ENCODE results near the gene SAMD1. TPM values are rescaled to one million over a fixed set of nuclear protein-coding genes. Genes with fewer than 3 reads are reported as not detected.

Gene SAMD1
- total RNA-seq, 1 experiment from 2014 or later = 62.2 TPM

- H3K4me3 ChIP-seq (ENCODE audit: low read length) = no peak overlapping the region
Observed at GRCh38 chr19:14122924-14123323, 32.4 kb upstream of the SAMD1 start.

DNA sequence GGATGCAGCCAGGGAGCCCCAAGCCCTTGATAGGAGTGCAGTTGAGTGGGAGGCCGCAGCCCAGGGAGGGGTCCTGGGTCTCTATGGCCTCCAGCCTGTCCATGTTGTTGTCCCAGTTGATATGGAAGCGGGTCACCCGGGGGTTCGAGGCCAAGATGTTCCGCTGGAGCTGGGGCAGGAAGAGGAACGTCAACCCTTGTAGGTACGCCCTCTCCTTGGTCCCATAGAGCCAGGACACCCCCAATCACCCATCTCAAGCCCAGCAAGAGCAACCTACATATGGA lies 29.9 kb upstream of the SAMD1 start:
- TF ChIP-seq EZH2 (IDR thresholded peaks at IDR 0.05; ENCODE audit: low read length, unreplicated experiment) (no peak), CTCF (conservative IDR thresholded peaks at IDR 0.05; ENCODE audit: low read depth, low read length) (no peak), EZH2phosphoT487 (IDR thresholded peaks at IDR 0.05; ENCODE audit: borderline replicate concordance, low read length) (no peak)
- Histone ChIP-seq H3K4me1 (ENCODE audit: insufficient read depth, low read length) (peaks cover 17% of the 10 kb centered on the region), H2AFZ (ENCODE audit: low read length) (no peak overlapping the region), H3K36me3 (ENCODE audit: low read depth, low read length) (peaks cover 20% of the 10 kb centered on the region; the same call in 1 of the 2 replicates), H3K9me2 (replicated peaks; ENCODE audit: low read length) (no peaks in the 10 kb centered on the region), H3K9ac (ENCODE audit: low read length) (no peak overlapping the region), H4K20me1 (ENCODE audit: low read length) (no peaks in the 10 kb centered on the region), H3K4me2 (ENCODE audit: low read length) (no peak overlapping the region), H3K9me3 (ENCODE audit: low read length) (no peaks in the 10 kb centered on the region), H3F3A (ENCODE audit: low read length, unreplicated experiment) (peaks cover 11% of the 10 kb centered on the region), H3K79me2 (ENCODE audit: low read length) (peaks cover 19% of the 10 kb centered on the region), H3K4me3 (ENCODE audit: low read length) (no peak overlapping the region), H3K27me3 (ENCODE audit: low read length) (no peaks in the 10 kb centered on the region), H3K27ac (ENCODE audit: low read length) (no peak overlapping the region)
- no TSS peak for BruUV-seq (replicated peaks)
- intact Hi-C loops (cut with micrococcal nuclease) = no loop called here
- ChIA-PET CTCF (no interaction called here), POLR2A (ENCODE audit: unreplicated experiment) (no interaction called here)
- DNase-seq (no peak), ATAC-seq (no peak)

More at GRCh38 chr19:14122924-14123323, 32.4 kb upstream of the SAMD1 start:
- Histone ChIP-seq H4K20me1 (ENCODE audit: low read length) (no peaks in the 10 kb centered on the region), H3K36me3 (ENCODE audit: low read depth, low read length) (peaks cover 26% of the 10 kb centered on the region; the same call in 1 of the 2 replicates), H3K9me3 (ENCODE audit: low read length) (no peaks in the 10 kb centered on the region), H3K27me3 (ENCODE audit: low read length) (no peaks in the 10 kb centered on the region), H3K4me1 (ENCODE audit: insufficient read depth, low read length) (peaks cover 7% of the 10 kb centered on the region; the same call in 1 of the 2 replicates), H3K79me2 (ENCODE audit: low read length) (no peaks in the 10 kb centered on the region), H3F3A (ENCODE audit: low read length, unreplicated experiment) (peaks cover 11% of the 10 kb centered on the region), H2AFZ (ENCODE audit: low read length) (no peak overlapping the region), H3K9ac (ENCODE audit: low read length) (no peak overlapping the region), H3K9me2 (replicated peaks; ENCODE audit: low read length) (no peaks in the 10 kb centered on the region), H3K4me2 (ENCODE audit: low read length) (no peak overlapping the region), H3K27ac (ENCODE audit: low read length) (no peak overlapping the region)
- ChIA-PET CTCF (interaction anchor here (0.7 kb wide), 1 partner anchor 42 kb away, joined by 4 read pairs; no protein-coding TSS in a partner anchor), POLR2A (ENCODE audit: unreplicated experiment) (no interaction called here)
- intact Hi-C loops (cut with micrococcal nuclease) = no loop called here
- ATAC-seq = no peak
- no TSS peak for BruUV-seq (replicated peaks)
- DNase-seq = no peak
- TF ChIP-seq CTCF (conservative IDR thresholded peaks at IDR 0.05; ENCODE audit: low read depth, low read length) (no peak), EZH2phosphoT487 (IDR thresholded peaks at IDR 0.05; ENCODE audit: borderline replicate concordance, low read length) (no peak), EZH2 (IDR thresholded peaks at IDR 0.05; ENCODE audit: low read length, unreplicated experiment) (no peak)

DNA sequence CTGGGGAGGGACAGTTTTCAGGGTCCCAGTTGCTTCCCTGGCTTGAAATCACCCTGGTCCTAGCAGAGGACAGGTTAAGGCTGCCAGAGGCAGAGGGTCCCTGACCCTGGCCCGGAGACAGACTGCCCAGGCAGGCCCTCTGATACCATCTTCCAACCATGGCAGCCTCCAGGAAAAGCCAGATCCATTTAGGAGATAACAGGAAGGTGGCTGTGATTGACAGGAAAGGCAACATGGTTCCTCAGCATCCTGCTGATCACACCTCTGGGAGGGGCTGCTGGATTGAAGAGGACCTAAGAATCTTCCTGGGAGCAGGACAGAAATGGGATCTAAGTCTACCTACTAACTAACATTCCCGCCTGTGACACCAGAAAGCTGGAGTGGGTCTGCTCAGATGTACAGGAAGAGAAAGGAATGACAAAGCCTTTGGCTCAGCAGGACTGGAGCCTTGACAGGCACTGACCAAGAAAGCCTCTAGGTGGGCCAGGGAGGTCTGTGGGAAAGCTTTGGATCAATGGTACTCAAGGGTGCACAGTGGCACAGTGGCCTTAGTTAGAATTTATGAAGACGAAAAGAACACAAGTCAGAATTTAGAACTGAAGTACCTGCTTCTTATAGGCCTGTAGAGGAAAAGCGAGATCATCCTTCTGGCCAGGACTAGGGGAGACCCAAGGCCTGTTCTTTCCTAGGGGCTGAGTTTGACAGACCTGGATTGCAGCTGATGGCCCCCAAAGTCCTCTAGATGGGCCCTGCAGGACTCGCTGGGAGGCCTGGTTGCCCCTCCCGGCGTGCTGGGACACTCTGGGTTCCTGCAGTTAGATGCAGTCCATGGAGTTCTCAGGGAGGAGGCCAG lies 29.3 kb upstream of the SAMD1 start:
- Histone ChIP-seq H3F3A (ENCODE audit: low read length, unreplicated experiment) (peaks cover 11% of the 10 kb centered on the region), H2AFZ (ENCODE audit: low read length) (no peak overlapping the region), H3K79me2 (ENCODE audit: low read length) (peaks cover 21% of the 10 kb centered on the region), H3K4me2 (ENCODE audit: low read length) (no peak overlapping the region), H3K36me3 (ENCODE audit: low read depth, low read length) (peaks cover 16% of the 10 kb centered on the region; the same call in 1 of the 2 replicates), H3K27me3 (ENCODE audit: low read length) (no peaks in the 10 kb centered on the region), H3K27ac (ENCODE audit: low read length) (no peak overlapping the region), H3K4me1 (ENCODE audit: insufficient read depth, low read length) (peaks cover 17% of the 10 kb centered on the region), H4K20me1 (ENCODE audit: low read length) (no peaks in the 10 kb centered on the region), H3K4me3 (ENCODE audit: low read length) (no peak overlapping the region), H3K9me2 (replicated peaks; ENCODE audit: low read length) (no peaks in the 10 kb centered on the region), H3K9ac (ENCODE audit: low read length) (no peak overlapping the region), H3K9me3 (ENCODE audit: low read length) (no peaks in the 10 kb centered on the region)
- no TSS peak for BruUV-seq (replicated peaks)
- DNase-seq (no peak), ATAC-seq (no peak)
- ChIA-PET POLR2A (ENCODE audit: unreplicated experiment) (no interaction called here), CTCF (no interaction called here)
- TF ChIP-seq EZH2 (IDR thresholded peaks at IDR 0.05; ENCODE audit: low read length, unreplicated experiment) = no peak
- no peak for TF ChIP-seq EZH2phosphoT487 (IDR thresholded peaks at IDR 0.05; ENCODE audit: borderline replicate concordance, low read length)
- no peak for TF ChIP-seq CTCF (conservative IDR thresholded peaks at IDR 0.05; ENCODE audit: low read depth, low read length)
- intact Hi-C loops (cut with micrococcal nuclease) = no loop called here

Measured in PC-3 (cell line).